ENCODE measurements around the gene STARD9. TPM values are rescaled to one million over a fixed set of nuclear protein-coding genes. Genes with fewer than 3 reads are reported as not detected.

STARD9 gene
- total and polyA plus RNA-seq, 2 of the 13 experiments (the other 11 are each of a cell fraction or from before 2014, with no cell fraction given) = 5.3 to 7.5 TPM

DNA sequence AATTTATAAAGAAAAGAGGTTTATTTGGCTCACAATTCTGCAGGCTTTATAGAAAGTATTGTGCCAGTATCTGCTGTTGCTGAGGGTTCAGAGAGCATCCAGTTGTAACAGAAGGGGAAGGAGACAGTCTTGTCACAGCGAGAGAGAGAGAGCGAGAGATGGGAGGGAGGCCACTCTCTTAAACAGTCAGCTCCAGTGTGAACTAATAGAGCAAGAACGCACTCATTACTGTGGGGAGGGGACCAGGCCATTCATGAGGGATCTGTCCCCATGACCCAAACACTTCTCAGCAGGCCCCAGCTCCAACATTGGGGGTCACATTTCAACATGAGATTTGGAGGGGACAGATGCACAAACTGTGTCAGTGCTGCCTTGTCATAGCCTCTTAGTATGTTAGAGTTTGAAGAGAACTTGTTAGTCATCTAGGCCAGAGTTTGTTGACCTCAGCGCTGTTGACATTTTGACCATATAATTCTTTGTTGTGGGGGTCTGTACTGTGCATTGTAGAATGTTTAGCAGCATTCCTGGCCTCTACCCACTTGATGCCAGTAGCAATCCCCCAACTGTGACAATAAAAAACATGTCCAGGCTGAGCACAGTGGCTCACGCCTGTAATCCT is 15.3 kb downstream of the STARD9 start (continued):
- TF ChIP-seq ZNF335 (CRISPR knock-in tag; IDR thresholded peaks at IDR 0.05) (no peak), ZIK1 (CRISPR knock-in tag; IDR thresholded peaks at IDR 0.05; ENCODE audit: borderline replicate concordance, low read depth) (no peak), NBN (conservative IDR thresholded peaks at IDR 0.05) (no peak), JDP2 (CRISPR knock-in tag; IDR thresholded peaks at IDR 0.05; ENCODE audit: borderline replicate concordance) (no peak), ZNF33B (CRISPR knock-in tag; IDR thresholded peaks at IDR 0.05) (no peak), ZNF598 (CRISPR knock-in tag; IDR thresholded peaks at IDR 0.05; ENCODE audit: borderline replicate concordance) (no peak), ZFP37 (CRISPR knock-in tag; IDR thresholded peaks at IDR 0.05; ENCODE audit: borderline replicate concordance) (no peak), MED13 (CRISPR knock-in tag; IDR thresholded peaks at IDR 0.05) (no peak)
- TF ChIP-seq, protein P1, sequence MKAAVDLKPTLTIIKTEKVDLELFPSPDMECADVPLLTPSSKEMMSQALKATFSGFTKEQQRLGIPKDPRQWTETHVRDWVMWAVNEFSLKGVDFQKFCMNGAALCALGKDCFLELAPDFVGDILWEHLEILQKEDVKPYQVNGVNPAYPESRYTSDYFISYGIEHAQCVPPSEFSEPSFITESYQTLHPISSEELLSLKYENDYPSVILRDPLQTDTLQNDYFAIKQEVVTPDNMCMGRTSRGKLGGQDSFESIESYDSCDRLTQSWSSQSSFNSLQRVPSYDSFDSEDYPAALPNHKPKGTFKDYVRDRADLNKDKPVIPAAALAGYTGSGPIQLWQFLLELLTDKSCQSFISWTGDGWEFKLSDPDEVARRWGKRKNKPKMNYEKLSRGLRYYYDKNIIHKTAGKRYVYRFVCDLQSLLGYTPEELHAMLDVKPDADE (CRISPR knock-in tag; IDR thresholded peaks at IDR 0.05) = no peak

DNA sequence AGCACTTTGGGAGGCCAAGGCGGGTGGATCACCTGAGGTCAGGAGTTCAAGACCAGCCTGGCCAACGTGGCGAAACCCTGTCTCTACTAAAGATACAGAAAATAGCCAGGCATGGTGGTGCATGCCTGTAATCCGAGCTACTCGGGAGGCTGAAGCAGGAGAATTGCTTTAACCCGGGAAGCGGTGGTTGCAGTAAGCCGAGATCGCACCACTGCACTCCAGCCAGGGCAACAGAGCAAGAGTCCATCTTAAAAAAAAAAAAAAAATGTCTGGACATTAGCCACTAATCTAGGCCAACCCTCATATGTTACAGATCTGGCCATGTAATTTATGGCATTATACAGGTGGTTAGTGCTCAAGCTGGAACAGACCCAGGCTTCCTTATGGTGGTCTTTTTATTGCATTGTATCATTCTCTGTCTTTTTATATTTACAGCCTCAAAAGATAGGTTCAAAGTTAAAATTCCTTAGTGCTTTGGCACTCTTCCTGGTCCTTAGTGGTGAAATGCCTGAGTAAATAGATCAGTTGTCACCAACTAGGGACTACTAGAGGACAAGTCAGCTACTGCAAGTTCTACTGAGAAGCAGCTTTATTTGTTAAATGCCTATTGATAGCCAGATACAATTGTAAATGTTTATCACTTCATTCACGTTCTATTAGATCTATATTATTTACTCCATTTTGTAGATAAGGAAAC is 16.0 kb downstream of the STARD9 start:
- BruUV-seq (replicated peaks) = no TSS peak
- FAIRE-seq (peak; percentile 82), DNase-seq (ENCODE audit: low spot score) (peak; percentile 84), ATAC-seq (peak; percentile 93)
- H3K9me3 ChIP-seq (ENCODE audit: low read length) = no peaks in the 10 kb centered on the region
- ChIA-PET CTCF (ENCODE audit: low intra/inter-chr PET ratio, low total read pairs) (interaction anchor here (1.1 kb wide), 1 partner anchor 15 kb away, joined by 4 read pairs; the partner anchor contains the start of gene STARD9), POLR2A (interaction anchor here (0.6 to 2.4 kb wide), 5 partner anchors 10 to 97 kb away, joined by 3 to 20 read pairs (median 4); partner anchors contain the start of gene STARD9)
- no peaks in the 10 kb centered on the region for H3K79me2 ChIP-seq (ENCODE audit: insufficient read depth, low read length)
- in situ Hi-C loops (cut with HindIII; ENCODE audit: extremely low pct_ligation_motif_present, low pct_unique_long_range_greater_than_20kb) (no loop called here), intact Hi-C loops (cut with micrococcal nuclease; ENCODE audit: unreplicated experiment) (loop anchor here (5.0 kb wide), 1 partner anchor 61 kb away; no protein-coding TSS in a partner anchor)
- peak overlapping the region; percentile 32 for H3K9ac ChIP-seq (ENCODE audit: insufficient read depth, low read depth, low read length)
- H3K36me3 ChIP-seq (replicated peaks in 1 of 2; ENCODE audit: control insufficient read depth in 1 of 2, insufficient read depth in 2 of 2, low read length in 2 of 2) = no peaks in the 10 kb centered on the region
- H3K4me2 ChIP-seq (ENCODE audit: low read depth, low read length) = peak overlapping the region; percentile 64
- 15% methylated on average over 10 of the region's 10 CpGs for WGBS (ENCODE audit: low lambda C conversion rate)
- H3K27ac ChIP-seq (ENCODE audit: extremely low read length, insufficient read depth, low read length) = peak overlapping the region; percentile 89
- no peaks in the 10 kb centered on the region for H3K27me3 ChIP-seq (ENCODE audit: control insufficient read depth in 1 of 2, insufficient read depth in 2 of 2, low read length in 2 of 2)
- no peak overlapping the region for H2AFZ ChIP-seq (ENCODE audit: low read length)
- no peaks in the 10 kb centered on the region for H4K20me1 ChIP-seq (ENCODE audit: insufficient read depth, low read length)
- peak overlapping the region in 2 of 3 experiments; percentile 22 to 31; a peak in 1 of 6 replicates for H3K4me3 ChIP-seq (replicated peaks in 1 of 3; ENCODE audit: insufficient read depth in 1 of 3, low read depth in 2 of 3, low read length in 3 of 3)
- peaks cover 31% of the 10 kb centered on the region for H3K4me1 ChIP-seq (ENCODE audit: insufficient read depth, low read length)
- TF ChIP-seq JDP2 (CRISPR knock-in tag; IDR thresholded peaks at IDR 0.05; ENCODE audit: borderline replicate concordance) = no peak
- no peak for TF ChIP-seq SALL2 (CRISPR knock-in tag; IDR thresholded peaks at IDR 0.05)
- no peak for TF ChIP-seq U2AF1 (optimal IDR thresholded peaks at IDR 0.05; ENCODE audit: low read depth, low read length)
- TF ChIP-seq NAIF1 (CRISPR knock-in tag; IDR thresholded peaks at IDR 0.05; ENCODE audit: borderline replicate concordance) = no peak
- no peak for TF ChIP-seq JARID2 (CRISPR knock-in tag; IDR thresholded peaks at IDR 0.05; ENCODE audit: insufficient replicate concordance)
- no peak for TF ChIP-seq ARID2 (CRISPR knock-in tag; IDR thresholded peaks at IDR 0.05; ENCODE audit: borderline replicate concordance)
- TF ChIP-seq, protein P2, sequence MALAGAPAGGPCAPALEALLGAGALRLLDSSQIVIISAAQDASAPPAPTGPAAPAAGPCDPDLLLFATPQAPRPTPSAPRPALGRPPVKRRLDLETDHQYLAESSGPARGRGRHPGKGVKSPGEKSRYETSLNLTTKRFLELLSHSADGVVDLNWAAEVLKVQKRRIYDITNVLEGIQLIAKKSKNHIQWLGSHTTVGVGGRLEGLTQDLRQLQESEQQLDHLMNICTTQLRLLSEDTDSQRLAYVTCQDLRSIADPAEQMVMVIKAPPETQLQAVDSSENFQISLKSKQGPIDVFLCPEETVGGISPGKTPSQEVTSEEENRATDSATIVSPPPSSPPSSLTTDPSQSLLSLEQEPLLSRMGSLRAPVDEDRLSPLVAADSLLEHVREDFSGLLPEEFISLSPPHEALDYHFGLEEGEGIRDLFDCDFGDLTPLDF (CRISPR knock-in tag; IDR thresholded peaks at IDR 0.05) = no peak
- TF ChIP-seq, protein P3, sequence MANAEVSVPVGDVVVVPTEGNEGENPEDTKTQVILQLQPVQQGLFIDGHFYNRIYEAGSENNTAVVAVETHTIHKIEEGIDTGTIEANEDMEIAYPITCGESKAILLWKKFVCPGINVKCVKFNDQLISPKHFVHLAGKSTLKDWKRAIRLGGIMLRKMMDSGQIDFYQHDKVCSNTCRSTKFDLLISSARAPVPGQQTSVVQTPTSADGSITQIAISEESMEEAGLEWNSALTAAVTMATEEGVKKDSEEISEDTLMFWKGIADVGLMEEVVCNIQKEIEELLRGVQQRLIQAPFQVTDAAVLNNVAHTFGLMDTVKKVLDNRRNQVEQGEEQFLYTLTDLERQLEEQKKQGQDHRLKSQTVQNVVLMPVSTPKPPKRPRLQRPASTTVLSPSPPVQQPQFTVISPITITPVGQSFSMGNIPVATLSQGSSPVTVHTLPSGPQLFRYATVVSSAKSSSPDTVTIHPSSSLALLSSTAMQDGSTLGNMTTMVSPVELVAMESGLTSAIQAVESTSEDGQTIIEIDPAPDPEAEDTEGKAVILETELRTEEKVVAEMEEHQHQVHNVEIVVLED (CRISPR knock-in tag; IDR thresholded peaks at IDR 0.05; ENCODE audit: borderline replicate concordance) = no peak
- TF ChIP-seq DPF2 (CRISPR knock-in tag; IDR thresholded peaks at IDR 0.05; ENCODE audit: borderline replicate concordance, low read depth) = no peak
- TF ChIP-seq MLLT10 (CRISPR knock-in tag; IDR thresholded peaks at IDR 0.05) = no peak
- TF ChIP-seq HOXA7 (CRISPR knock-in tag; IDR thresholded peaks at IDR 0.05) = no peak
